Dermis blood vessel endothelial cell (primary cell): ENCODE data around the gene DOCK7. TPM values are rescaled to one million over a fixed set of nuclear protein-coding genes. Genes with fewer than 3 reads are reported as not detected.
"Not testable (repeated sequence)": the region's sequence is repeated elsewhere in the genome, so short reads cannot be mapped to it uniquely, and the experiment has no call there.

Experiments used
- DNase-seq: peaks from one replicate; pipeline ENCODE4 v3.0.0; 2010
- total RNA-seq: library from RNA; depleted of rRNA; stranded (reverse); fragments of >200 nt; gene quantifications from 2 replicates; pipeline ENCODE4 v1.2.3, GENCODE V29; 2014

The DOCK7 gene
- total RNA-seq, 1 donor from 2014 or later, result 17.4 TPM

DNA sequence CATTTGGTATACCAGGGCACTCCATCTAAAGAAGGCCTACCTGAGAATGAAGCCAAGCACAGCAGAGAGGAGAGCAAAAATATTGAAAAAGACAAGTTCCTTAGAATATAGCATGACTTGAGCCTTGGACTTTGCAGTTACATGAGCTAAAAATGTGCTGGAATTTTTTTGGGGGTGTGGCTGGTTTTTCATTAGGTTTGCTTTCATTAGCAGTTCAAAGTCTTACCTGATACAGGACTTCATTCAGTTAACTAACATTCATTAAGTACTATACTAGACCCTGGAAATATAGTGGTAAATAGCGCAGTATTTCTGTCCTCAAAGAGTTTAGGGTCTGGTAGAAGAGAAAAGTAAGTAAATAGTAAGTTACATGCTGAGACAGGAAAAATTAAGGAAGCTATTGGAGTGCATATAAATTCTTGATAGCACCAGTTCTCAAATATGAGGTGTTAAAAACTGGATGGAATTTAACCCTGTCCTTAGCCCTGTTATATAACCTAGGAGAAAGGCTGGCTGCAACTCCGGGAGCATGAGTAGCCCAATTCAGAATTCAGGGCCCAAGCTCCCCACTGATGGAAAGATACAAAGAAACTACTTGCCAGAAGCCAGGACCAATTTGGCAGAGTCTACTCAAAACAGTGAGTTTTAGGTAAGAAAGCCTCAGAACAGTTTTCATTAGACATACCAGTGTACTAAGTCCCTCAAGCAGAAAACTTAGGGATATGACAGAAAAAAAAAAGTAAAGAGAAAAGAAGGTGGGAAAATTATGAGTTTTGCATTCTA, 3.1 kb upstream of the DOCK7 start:
- no peak for DNase-seq

DNA sequence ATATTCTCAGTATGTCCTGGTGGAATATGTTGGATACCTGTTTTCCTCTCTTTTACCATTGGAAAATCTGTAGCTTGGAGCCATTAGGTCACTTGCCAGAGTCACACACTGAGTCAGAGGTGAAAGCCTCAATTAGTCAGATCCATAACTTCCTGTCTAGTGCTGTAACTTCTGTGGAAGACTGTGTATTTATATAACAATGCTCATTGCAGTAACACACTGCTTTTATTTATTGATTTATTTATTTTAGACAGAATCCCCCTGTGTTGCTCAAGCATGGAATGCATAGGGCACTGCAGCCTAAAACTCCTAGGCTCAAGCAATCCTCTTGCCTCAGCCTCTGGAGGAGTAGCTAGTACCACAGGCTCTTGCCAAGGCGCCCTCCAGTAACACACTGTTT, 1.3 kb upstream of the DOCK7 start:
- peak; percentile 86 for DNase-seq

DNA sequence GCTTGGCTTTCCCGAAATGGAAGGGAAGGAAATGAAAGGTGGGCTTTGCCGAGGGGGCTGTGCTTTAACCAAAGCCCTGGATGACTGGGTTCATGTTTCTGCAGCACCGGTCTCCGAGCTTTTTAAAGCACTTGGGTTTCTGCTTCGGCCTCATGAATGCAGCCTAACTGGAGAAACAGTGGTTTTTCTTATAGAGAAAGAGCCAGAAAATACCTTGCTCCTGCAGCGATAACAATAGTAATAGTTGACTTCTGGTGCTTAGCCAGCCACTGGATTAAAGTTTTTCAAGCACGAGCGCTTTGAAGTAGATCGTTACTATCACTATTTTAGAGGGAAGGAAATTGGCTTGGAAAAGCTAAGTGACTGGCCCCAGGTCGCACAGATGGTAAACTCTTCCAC, 500 bp upstream of the DOCK7 start:
- peak; percentile 39 for DNase-seq

DNA sequence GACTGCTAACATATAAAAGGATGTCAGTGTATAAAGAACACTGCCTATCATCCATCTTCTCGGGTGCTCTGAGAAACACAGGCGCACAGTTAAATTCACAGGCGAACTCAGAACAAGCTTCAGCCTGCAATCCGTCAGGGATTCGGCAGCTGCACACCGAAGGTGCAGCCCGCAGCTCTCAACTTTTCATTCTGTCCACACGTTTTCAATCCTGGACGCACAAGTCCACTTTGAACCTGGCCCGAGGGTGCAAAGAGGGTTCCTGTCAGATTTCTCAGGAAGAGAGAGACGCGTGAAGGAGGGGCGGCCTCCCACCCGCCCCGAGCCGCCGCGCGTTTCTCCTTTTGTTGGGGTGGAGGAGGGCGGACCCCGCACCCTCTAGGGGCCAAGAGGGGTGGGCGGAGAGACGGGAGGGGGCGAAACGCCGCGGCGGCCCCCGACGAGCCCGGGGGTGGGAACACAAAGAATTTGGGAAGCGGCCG, 724 bp downstream of the DOCK7 start:
- peak; percentile 50 for DNase-seq

DNA sequence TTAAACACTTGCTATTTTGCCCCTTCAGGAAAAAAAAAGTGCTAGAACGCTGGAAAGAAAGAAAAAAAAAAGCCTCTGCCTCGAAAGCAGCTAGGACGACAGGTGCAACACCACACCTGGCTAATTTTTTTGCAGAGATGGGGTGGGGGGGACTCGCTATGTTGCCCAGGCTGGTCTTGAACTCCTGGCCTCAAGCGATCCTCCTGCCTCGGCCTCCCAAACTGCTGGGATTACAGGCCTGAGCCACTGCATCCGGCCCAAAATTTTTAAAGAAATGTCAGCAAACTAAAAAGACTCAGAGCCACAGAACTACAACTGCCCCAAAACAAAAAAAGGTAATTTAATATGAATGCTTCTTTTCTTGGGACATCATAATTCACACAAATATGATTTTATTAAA, 1.4 kb downstream of the DOCK7 start:
- DNase-seq, result no peak

DNA sequence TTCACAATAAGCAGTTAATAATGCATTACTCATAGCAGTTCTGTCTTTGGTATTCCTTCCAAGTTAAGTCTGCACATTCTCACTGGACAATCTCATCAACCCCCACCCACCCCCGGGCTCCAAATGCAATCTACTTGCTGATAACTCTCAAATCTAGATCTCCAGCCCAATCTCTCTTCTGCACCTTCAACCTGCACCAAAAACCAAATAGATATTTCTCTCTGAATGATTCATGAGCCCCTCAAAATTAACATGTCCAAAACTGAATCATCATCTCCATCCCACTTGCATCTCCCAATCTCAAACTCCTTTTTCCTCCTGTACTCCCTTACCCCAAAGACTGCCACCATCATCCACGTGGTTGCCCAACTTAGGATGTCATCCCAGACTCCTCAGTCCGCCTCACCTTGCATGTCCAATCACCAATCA, 2.7 kb downstream of the DOCK7 start:
- no peak for DNase-seq

DNA sequence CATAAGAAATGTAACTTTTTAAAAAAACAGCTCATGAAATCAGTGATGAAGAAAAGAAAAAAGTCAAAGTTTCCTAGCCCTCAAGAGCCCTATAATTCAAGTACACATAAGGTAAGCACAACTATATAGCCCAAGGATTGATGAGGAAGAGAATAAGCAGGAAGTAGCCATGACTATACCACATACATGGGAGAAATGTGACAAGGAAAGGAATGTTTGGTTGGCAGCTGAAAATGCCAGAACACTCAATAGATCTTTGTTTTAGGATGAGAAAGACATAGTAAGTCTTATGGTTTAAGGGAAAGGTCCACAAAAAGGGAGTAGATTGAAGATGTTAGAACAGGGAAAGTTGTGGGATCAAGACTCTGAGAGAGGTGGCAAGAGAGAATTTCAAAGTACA, 5.7 kb downstream of the DOCK7 start:
- peak; percentile 18 for DNase-seq

DNA sequence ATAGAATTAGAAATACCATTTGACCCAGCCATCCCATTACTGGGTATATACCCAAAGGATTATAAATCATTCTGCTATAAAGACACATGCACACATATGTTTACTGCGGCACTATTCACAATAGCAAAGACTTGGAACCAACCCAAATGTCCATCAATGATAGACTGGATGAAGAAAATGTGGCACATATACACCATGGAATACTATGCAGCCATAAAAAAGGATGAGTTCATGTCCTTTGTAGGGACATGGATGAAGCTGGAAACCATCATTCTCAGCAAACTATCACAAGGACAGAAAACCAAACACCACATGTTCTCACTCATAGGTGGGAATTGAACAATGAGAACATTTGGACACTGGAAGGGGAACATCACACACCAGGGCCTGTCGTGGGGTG, 7.2 kb downstream of the DOCK7 start:
- DNase-seq, result not testable (repeated sequence)

DNA sequence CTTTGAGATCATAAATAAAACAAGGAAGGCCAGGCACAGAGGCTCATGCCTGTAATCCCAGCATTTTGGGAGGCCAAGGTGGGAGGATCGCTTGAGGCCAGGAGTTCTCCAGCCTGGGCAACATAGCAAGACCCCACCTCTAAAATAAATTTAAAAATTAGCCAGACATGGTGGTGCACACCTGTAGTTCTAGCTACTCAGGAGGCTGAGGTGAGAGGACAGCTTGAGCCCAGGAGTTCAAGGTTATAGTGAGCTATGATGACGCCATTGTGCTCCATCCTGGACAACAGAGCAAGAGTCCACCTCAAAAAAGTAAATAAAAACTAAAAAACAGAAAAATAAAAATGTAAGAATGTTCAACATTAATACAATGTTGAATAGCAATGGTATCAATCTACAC, 10.4 kb downstream of the DOCK7 start:
- DNase-seq, result not testable (repeated sequence)

DNA sequence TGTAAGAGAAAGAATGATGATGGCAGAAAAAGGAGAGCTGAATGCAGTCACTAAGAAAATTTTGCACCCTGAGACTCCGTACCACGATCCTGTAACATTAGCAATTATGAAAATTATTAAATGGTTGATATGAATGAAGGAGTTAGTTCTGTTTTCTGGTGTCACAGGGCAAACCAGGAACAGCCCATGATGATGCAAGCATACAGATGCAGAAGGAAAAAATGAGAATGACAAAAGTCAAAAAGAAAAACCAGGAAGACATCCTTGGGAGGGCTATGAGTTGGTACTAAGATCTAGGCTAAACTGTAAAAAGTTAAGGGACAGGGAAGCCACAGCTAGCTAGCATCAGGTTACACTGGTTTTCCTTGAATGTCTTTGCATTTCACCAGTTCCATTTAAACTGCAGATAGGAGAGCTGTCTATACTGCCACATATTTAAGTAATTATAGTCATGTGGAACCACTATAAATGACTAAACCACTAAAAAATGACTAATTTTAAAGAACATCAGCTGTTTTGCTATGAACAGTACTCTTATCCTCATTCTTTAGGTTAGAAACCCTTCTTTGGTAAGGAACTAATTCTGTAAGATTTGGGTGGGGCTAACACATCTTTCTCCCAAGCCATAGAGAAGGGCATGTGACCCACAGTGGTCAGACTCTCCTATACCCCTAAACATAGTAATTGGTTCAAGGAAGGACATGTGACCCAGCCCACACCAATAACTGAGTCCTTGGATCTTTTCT, 11.4 kb downstream of the DOCK7 start:
- no peak for DNase-seq

DNA sequence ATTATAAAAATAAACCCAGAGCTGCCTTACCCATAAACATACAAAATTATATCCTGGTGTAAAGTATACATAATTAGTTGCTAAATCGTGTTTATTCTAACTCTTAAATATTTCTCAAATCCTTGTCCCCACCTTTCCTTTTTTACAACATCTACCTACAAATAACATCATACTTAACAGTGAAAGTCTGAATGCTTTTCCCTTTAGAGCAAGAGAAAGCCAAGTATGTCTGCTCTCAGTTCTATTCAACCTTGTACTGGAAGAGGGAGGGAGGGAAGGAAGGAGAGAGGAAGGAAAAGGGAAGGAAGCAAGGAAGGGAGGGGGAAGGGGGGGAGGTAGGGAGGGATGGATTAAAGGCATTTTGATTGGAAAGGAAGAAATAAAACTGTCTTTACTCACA, 14.6 kb downstream of the DOCK7 start:
- no peak for DNase-seq

DNA sequence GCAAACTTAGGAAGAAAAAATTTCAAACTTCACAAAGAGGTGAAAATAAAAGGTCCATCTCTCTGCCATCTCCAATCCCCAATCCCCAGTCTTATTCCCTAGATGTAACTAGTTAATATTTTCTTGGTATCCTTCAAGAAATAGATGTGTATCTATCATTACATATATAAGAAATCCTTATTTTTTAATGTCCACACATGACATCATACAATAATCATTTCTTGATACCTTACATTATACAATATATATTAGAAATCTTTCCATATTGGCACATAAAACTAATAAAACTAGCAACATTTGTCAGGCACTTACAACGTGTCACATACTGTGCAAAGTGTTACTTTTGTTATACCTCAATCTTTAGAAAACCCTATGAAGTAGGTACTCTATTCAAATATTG, 16.2 kb downstream of the DOCK7 start:
- no peak for DNase-seq

DNA sequence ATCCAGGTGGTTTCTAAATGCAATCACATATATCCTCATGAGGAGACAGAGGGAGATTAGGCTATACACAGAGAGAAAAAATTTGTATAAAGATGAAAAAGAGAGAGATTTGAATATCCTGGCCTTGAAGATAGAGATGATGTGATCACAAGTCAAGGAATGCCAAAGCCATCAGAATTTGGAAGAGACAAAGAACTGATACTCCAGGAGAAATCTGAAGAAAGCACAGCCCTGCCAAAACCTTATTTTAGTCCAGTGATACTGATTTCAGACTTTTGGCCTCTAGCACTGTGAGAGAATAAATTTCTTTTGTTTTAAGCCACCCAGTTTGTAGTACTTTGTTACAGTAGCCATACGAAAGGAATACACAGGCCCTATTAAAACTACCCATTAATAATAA, 33.4 kb downstream of the DOCK7 start:
- no peak for DNase-seq

DNA sequence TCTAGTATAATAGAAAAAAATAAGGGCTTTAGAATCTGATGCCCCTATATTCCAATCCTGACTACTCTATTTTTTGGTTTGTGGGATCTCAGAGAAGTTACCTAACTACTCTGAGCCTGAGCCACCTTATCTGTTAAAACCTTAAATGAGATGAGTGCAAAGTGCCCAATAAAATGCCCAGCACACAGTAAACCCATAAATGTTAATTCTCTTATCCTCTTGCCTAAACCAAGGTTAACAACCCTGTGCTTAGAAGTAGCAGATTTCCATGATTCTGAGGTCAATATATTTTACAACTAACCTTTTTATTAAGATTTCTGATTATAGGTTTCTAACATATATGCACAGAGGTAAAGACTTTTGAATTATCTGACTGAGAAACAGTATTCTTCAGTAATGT, 35.8 kb downstream of the DOCK7 start:
- no peak for DNase-seq

DNA sequence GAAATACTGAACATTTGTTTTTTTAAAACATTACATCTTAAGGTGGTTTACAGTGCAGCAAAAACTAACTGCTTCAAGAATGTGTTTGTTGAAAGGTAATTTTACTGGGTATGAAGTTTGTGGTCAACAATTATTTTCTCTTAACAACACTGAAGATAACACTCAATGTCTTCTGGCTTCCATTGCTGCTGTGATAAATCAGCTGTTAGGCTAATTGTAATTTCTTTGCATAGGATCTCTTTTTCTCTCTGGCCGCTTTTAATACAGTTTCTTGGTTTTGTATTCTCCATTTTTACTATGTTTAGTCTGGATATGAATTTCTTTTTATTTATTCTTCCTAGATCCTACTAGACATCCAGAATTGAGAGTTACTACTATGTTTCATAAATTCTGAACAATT, 44.9 kb downstream of the DOCK7 start:
- DNase-seq, result no peak

DNA sequence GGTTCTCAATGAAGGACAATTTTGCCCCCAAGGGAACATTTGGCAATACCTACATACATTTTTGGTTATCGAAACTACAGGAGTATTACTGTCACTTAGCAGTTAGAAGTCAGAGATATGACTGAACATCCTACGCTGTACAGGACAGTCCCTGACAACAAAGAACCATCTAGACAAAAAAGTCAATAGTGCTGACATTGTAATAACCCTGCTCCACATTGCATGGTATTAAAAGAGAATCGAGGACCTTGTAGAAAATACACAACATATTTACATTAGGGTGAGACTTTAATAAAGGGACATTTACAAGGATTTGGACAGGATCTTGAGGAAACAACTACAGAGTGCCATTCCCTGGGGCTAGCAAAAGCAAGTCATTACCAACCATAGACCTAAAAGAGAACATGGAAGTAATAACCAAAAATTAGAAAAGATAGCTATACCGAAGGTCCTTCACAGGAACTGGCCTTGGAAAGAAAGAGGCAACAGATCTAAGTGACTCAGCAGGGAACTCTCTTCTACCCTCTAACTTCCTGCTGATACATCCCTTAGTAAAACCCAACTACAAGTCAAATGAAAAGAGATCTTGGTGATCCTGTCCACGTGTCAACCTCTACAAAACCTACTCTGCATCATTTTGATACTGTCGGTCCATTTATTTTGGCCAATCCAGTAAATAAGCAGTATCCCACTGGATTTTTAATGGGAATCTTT, 50.6 kb downstream of the DOCK7 start:
- DNase-seq, result no peak

DNA sequence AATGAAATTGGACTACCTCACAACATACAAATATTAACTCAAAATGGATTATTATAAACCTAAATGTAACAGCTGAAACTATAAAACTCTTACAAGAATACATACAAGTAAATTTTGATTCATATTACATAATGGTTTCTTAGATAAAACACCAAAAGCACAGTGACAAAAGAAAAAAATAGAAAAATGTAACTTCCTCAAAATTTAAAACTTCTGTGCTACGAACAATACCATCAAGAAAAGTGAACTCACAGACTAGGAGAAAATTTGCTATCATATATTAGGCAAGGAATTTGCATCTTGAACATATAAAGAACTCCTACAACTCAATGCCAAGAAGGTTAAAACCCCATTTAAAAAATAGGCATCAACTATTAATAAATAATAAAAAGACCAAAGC, 59.7 kb downstream of the DOCK7 start:
- DNase-seq, result no peak

DNA sequence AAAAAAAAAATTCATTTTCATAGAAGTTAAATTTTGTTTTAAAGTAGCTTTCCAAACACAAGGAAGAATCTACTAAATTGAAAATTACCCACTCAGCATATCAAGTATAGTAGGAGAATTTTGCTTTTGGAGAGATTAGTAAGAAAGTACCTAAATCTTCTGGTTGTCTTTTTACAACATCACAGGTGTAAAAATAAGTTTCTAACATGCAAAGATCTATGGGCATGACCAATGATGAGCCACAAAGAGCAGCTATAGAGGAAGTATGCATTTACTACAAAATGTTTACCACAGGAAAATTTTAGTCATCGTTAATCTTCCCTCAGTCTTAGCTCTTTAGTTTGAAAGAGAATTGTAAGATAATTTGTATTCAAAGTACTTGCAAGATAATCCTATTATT, 62.8 kb downstream of the DOCK7 start:
- no peak for DNase-seq

DNA sequence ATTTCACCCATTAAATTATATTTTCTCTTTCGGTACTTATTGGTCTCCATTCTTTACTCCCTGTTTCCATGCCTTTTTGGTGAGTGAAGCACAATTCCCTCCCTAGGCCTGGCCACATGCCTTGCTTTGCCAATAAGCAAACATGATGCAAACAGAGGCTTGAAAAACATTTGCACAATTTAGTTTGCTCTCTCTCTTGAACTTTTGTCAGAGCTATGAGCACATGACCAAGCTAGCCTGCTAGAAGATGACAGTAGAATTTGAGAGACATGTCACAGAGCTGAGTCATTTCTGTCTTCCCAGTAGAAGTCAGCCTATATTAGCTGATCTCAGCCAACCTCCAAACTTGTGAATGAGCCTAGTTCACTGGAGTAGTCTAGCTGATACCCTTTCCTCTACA, 66.3 kb downstream of the DOCK7 start:
- peak; percentile 15 for DNase-seq

DNA sequence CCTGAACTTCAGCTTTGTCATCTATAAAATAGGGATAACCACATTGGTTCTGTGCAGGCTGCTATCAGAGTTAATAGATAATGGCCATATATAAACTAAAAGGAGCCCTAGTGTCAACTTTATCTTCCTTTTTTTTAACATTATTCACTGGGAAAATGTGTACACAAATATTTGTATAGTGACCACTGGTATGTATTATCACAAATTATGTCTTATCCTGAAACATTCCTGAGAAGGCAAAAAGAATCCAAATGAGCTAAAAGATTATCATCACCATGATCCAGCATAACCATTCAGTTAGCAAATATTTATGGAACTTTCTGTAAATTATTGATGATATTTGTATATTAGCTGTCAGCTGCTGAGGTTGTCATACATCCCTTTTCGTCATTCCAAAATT, 74.3 kb downstream of the DOCK7 start:
- DNase-seq, result no peak

DNA sequence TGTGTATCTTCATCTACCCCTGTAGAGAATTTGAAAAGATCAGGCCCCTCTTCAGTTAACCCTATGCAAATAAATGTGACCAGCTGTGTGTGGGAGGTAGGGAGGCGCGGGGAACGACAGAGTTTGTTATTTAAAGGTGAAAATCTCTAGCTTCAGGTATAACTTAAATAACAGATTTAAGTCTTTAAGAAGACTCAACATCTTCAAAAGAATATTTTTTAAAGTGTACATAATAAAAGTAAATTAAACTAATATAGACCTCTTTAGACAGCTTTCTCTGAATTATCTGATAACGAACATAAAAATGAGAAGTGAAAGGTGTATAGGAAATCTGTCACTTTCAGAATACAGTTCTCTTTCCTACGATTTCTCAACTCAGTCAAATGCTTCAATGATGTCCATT, 74.9 kb downstream of the DOCK7 start:
- no peak for DNase-seq

DNA sequence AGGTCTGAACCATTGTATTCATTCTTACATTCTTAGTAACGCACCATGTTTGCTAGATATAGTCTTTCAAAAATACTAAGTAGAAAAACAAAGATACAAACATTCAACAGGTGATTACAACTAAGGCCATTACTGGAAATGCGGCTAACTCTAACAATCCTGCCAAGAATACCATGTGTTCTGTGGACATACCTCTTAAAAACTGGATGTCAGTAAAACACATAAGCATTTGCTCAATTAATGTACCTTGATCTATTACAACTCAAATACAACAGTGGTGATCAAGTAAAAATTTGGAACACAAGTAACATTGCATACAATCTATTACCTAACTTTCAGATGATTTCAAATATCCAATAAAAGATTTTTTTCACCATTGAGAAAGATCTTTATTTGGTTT, 75.4 kb downstream of the DOCK7 start:
- DNase-seq, result no peak

DNA sequence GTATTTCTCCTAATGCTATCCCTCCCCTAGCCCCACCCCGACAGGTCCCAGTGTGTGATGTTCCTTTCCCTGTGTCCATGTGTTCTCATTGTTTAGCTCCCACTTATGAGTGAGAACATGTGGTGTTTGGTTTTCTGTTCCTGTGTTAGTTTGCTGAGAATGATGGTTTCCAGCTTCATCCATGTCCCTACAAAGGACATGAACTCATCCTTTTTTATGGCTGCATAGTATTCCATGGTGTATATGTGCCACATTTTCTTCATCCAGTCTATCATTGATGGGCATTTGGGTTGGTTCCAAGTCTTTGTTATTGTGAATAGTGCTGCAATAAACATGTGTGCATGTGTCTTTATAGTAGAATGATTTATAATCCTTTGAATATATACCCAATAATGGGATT, 77.6 kb downstream of the DOCK7 start:
- DNase-seq, result not testable (repeated sequence)

DNA sequence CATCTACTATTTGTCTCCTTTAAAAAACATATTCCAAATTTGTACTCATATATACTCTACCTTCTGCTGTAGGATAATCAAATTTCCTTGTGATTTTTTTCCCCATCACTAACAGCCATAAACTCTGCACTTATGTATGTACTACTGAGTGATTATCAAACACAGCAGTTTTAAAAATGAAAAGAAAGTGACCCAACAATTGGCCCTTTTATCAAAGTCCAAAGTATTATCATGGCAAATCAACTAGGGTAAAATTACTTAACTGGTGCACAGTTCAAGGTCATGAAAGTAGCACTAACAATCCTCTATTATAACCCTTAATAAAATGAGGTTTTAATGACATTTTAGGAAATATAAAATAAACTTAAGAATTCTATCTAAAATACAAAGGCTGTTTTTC, 79.3 kb downstream of the DOCK7 start:
- DNase-seq, result no peak
